Kidney (tissue), 14 donors: ENCODE data around the gene RASGRF2. TPM values are rescaled to one million over a fixed set of nuclear protein-coding genes. Genes with fewer than 3 reads are reported as not detected.

ENCODE experiments used
- DNase-seq, 5 donors: peaks; one replicate each; pipeline ENCODE4 v3.0.0-alpha.2; 2013 to 2020
- FAIRE-seq: peaks from 2 replicates; lab custom pipeline; 2012; peaks lifted over from hg19 to GRCh38; lab: Jason Lieb, UNC
- H3K27ac ChIP-seq, 2 donors: one replicate each; pipeline ENCODE4 v1.7.0; 2013; ENCODE audit warnings: low read depth in 2 of 2, low read length in 2 of 2, inconsistent platforms in 1 of 2
- H3K27me3 ChIP-seq: one replicate; pipeline ENCODE4 v1.7.1; 2013; ENCODE audit warnings: low read length, inconsistent platforms; ENCODE audit not compliant: control insufficient read depth, insufficient read depth
- H3K36me3 ChIP-seq, 3 donors: one replicate each; pipeline versions ENCODE4 v1.7.0 to v1.7.1; 2013; ENCODE audit warnings: low read length in 3 of 3, control low read depth in 1 of 3, inconsistent platforms in 1 of 3; ENCODE audit not compliant: insufficient read depth in 3 of 3, control insufficient read depth in 2 of 3
- H3K4me1 ChIP-seq, 3 donors: one replicate each; pipeline versions ENCODE4 v1.7.0 to v1.7.1; 2013; ENCODE audit warnings: low read length in 3 of 3, inconsistent platforms in 1 of 3, low read depth in 1 of 3; ENCODE audit not compliant: control insufficient read depth in 2 of 3, insufficient read depth in 2 of 3
- H3K4me3 ChIP-seq, 3 donors: one replicate each; pipeline versions ENCODE4 v1.7.0 to v1.8.1; 2013; ENCODE audit warnings: low read length in 3 of 3, control low read depth in 1 of 3, inconsistent platforms in 1 of 3
- H3K9ac ChIP-seq, 3 donors: one replicate each; pipeline versions ENCODE4 v1.7.0 to v1.7.1; 2013; ENCODE audit warnings: low read length in 3 of 3, control low read depth in 1 of 3, inconsistent platforms in 1 of 3
- H3K9me3 ChIP-seq, 3 donors: one replicate each; pipeline versions ENCODE4 v1.7.0 to v1.7.1; 2013; ENCODE audit warnings: low read length in 3 of 3, control low read depth in 1 of 3, inconsistent platforms in 1 of 3; ENCODE audit not compliant: control insufficient read depth in 2 of 3, insufficient read depth in 1 of 3
- CTCF ChIP-seq: IDR thresholded peaks from 3 replicates; pipeline ENCODE4 v1.5.1; 2012; ENCODE audit warnings: mild to moderate bottlenecking, moderate library complexity, borderline replicate concordance; ENCODE audit not compliant: insufficient read depth; ENCODE audit errors: extremely low read depth
- intact Hi-C: fragments of 100-400 bp; cut with DNase I; formaldehyde crosslinking; loops from one replicate; pipeline ENCODE4 v1.11.1; 2022
- polyA plus RNA-seq: library from polyadenylated mRNA; stranded (reverse); fragments of 350-450 nt; fragmentation: Illumina TruSeq; extraction: RNeasy Lipid Tissue Mini Kit (QIAGEN cat#74804); gene quantifications from one replicate; pipeline ENCODE4 v1.2.3, GENCODE V29; 2014; ENCODE audit warnings: low read depth, low replicate concordance; ENCODE audit not compliant: insufficient read depth
- total RNA-seq: library from RNA; stranded (reverse); fragmentation: NEBNext Ultra II Directional; extraction: Animal tissue kit (Norgen Biotek cat#: 25700); gene quantifications from one replicate; pipeline ENCODE4 v1.2.1, GENCODE V29; 2021
- donor health status: control.
- donor health status: control.
- donor health status: control.
- donor health status: control.
- donor health status: control.
- donor health status: DM: yes; HTN: yes; CAD: no.
- donor health status: Normal renal cell carcinoma (clear cell type).

Gene RASGRF2
- total and polyA plus RNA-seq, 2 donors from 2014 or later = 4.9 to 14.7 TPM

- no peak for TF ChIP-seq CTCF
- no peak for DNase-seq
- Histone ChIP-seq H3K9ac (no peak overlapping the region), H3K36me3 (peaks cover 0 to 11% (median 4%) of the 10 kb centered on the region in 3 donors), H3K27me3 (no peaks in the 10 kb centered on the region), H3K4me1 (peaks cover 0 to 13% (median 0%) of the 10 kb centered on the region in 3 donors), H3K4me3 (no peak overlapping the region), H3K9me3 (no peaks in the 10 kb centered on the region), H3K27ac (no peak overlapping the region)
- FAIRE-seq = no peak
- intact Hi-C loops = no loop called here
Observed at GRCh38 chr5:81250004-81250403, 289.8 kb downstream of the RASGRF2 start.

DNA sequence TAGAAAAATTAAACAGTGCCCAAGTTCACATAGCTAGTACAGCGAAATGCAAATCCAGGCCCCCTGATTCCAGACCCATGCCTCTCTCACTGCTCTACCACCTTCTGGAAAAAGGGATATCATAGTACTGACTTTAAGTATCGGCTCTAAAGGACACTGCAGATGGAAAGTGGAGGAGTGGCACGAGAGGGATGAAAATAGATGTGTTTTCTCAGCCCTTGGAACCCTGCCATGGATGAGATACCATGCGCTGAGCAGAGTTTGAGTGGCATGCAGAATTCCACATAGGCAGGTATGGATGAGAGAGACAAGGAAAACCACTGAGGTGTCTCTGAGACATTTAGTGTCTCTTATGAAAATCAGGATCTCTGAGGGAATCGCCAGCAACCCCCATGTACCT lies 291.8 kb downstream of the RASGRF2 start:
- no peaks in the 10 kb centered on the region for H3K9me3 ChIP-seq
- no peak for DNase-seq
- no peak for TF ChIP-seq CTCF
- H3K36me3 ChIP-seq = peaks cover 0 to 11% (median 8%) of the 10 kb centered on the region in 3 donors
- intact Hi-C loops = no loop called here
- H3K9ac ChIP-seq = no peak overlapping the region
- H3K4me1 ChIP-seq = peaks cover 0 to 7% (median 0%) of the 10 kb centered on the region in 3 donors
- no peak for FAIRE-seq
- H3K4me3 ChIP-seq = no peak overlapping the region
- no peak overlapping the region for H3K27ac ChIP-seq
- no peaks in the 10 kb centered on the region for H3K27me3 ChIP-seq

- H3K27ac ChIP-seq = no peak overlapping the region
- no peak for TF ChIP-seq CTCF
- H3K36me3 ChIP-seq = peaks cover 0 to 11% (median 8%) of the 10 kb centered on the region in 3 donors
- no peak overlapping the region for H3K4me3 ChIP-seq
- DNase-seq (no peak), FAIRE-seq (no peak)
- intact Hi-C loops = no loop called here
- H3K9me3 ChIP-seq = no peaks in the 10 kb centered on the region
- no peak overlapping the region for H3K9ac ChIP-seq
- H3K4me1 ChIP-seq = peaks cover 0 to 4% (median 0%) of the 10 kb centered on the region in 3 donors
- no peaks in the 10 kb centered on the region for H3K27me3 ChIP-seq
Observed at GRCh38 chr5:81252904-81253303, 292.7 kb downstream of the RASGRF2 start.

DNA sequence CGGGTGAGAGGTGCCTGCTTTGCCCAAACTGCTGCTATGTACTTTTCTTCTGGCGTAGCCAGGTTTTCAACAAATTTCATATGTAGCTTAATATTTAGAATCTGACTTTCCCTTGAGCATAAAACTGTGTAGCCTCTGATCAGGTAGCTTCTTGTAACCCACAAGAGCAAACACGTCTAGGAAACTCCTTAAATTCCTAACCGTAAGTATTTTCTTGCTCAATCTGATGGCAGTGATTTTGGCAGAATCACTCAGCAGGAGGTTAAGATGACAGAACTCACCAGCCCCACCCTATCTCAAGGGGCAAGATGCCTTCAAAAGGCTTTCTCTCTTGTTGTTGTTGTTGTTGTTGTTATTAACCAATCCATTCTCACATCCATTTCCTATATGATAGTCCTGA lies 293.7 kb downstream of the RASGRF2 start:
- no peak for TF ChIP-seq CTCF
- no peak for FAIRE-seq
- H3K4me1 ChIP-seq = no peaks in the 10 kb centered on the region

More for the DNA sequence above, 293.7 kb downstream of the RASGRF2 start:
- intact Hi-C loops = no loop called here
- H3K9me3 ChIP-seq = no peaks in the 10 kb centered on the region
- no peak overlapping the region for H3K4me3 ChIP-seq
- DNase-seq = no peak
- no peaks in the 10 kb centered on the region for H3K27me3 ChIP-seq
- H3K9ac ChIP-seq = no peak overlapping the region
- peaks cover 0 to 17% (median 11%) of the 10 kb centered on the region in 3 donors for H3K36me3 ChIP-seq
- H3K27ac ChIP-seq = no peak overlapping the region
